A673 (cell line): ENCODE measurements around the gene POLD4. TPM values are rescaled to one million over a fixed set of nuclear protein-coding genes. Genes with fewer than 3 reads are reported as not detected.

ENCODE experiments used
- BruUV-seq: library from RNA; stranded (reverse); fragments of 400-500 nt; replicated peaks from 2 replicates; lab custom pipeline; 2021; lab: Mats Ljungman, UMichigan
- CTCF ChIA-PET: fragments of 300-600 bp; sonication (Branson Sonifier 250); formaldehyde crosslinking; loops from one replicate; lab custom pipeline; 2022; ENCODE audit warnings: antibody characterized with exemption; lab: Charles Lee
- POLR2A ChIA-PET: fragments of 300-600 bp; sonication (Branson Sonifier 250); formaldehyde crosslinking; loops from one replicate; lab custom pipeline; 2022; ENCODE audit warnings: antibody characterized with exemption; ENCODE audit not compliant: low non-redundant PET; lab: Charles Lee
- DNase-seq: peaks from one replicate; pipeline ENCODE4 v3.0.0-alpha.2; 2015; ENCODE audit warnings: low spot score
- H3K27ac ChIP-seq: fragments of 200-600 bp; sonication (generic); 2 replicates; pipeline ENCODE4 v1.5.1; 2016; ENCODE audit warnings: mixed run types, low read depth, mild to moderate bottlenecking, mixed read lengths, antibody characterized with exemption, low read length; ENCODE audit not compliant: poor library complexity, severe bottlenecking
- H3K27me3 ChIP-seq: fragments of 200-600 bp; sonication (generic); replicated peaks from 2 replicates; pipeline ENCODE4 v1.6.1; 2017; ENCODE audit warnings: mixed run types, low read depth, mild to moderate bottlenecking, mixed read lengths, antibody characterized with exemption, low read length; ENCODE audit not compliant: insufficient read depth, poor library complexity
- H3K36me3 ChIP-seq: fragments of 200-600 bp; sonication (generic); 2 replicates; pipeline ENCODE4 v1.6.1; 2016; ENCODE audit warnings: mixed run types, mild to moderate bottlenecking, mixed read lengths, antibody characterized with exemption, low read length; ENCODE audit not compliant: insufficient read depth, poor library complexity, severe bottlenecking
- H3K4me1 ChIP-seq: fragments of 200-600 bp; sonication (generic); 2 replicates; pipeline ENCODE4 v1.6.1; 2017; ENCODE audit warnings: mixed run types, mild to moderate bottlenecking, mixed read lengths, antibody characterized with exemption, low read length; ENCODE audit not compliant: insufficient read depth, poor library complexity, severe bottlenecking
- H3K4me3 ChIP-seq: fragments of 200-600 bp; sonication (generic); 2 replicates; pipeline ENCODE4 v1.5.1; 2016; ENCODE audit warnings: low read depth, mixed run types, mild to moderate bottlenecking, mixed read lengths, low read length; ENCODE audit not compliant: poor library complexity, severe bottlenecking
- H3K9me3 ChIP-seq: fragments of 200-600 bp; sonication (generic); 2 replicates; pipeline ENCODE4 v1.6.1; 2016; ENCODE audit warnings: mixed run types, low read depth, mild to moderate bottlenecking, mixed read lengths, antibody characterized with exemption, low read length; ENCODE audit not compliant: poor library complexity, severe bottlenecking
- EZH2 ChIP-seq: fragments of 200-600 bp; sonication (generic); IDR thresholded peaks from 2 replicates; pipeline ENCODE4 v1.6.1; 2017; ENCODE audit warnings: borderline replicate concordance, low read depth, mild to moderate bottlenecking, mixed read lengths, antibody characterized with exemption, low read length; ENCODE audit not compliant: poor library complexity, severe bottlenecking
- intact Hi-C: fragments of 100-400 bp; cut with micrococcal nuclease; formaldehyde crosslinking; loops from one replicate; pipeline ENCODE4 v1.10.0; 2022; ENCODE audit not compliant: unreplicated experiment
- total RNA-seq: library from RNA; stranded (reverse); gene quantifications from 2 replicates; pipeline ENCODE4 v1.2.3, GENCODE V29; 2021
- TF ChIP-seq, protein P1 (sequence below): fragments of 300-800, 200-600 bp; sonication (generic); conservative IDR thresholded peaks from 2 replicates; pipeline ENCODE4 v1.5.1; 2017; ENCODE audit warnings: low read depth, mild to moderate bottlenecking, antibody characterized with exemption, low read length, moderate library complexity, mixed read lengths

Gene POLD4
- total RNA-seq, 1 experiment from 2014 or later: 13.2 TPM

DNA sequence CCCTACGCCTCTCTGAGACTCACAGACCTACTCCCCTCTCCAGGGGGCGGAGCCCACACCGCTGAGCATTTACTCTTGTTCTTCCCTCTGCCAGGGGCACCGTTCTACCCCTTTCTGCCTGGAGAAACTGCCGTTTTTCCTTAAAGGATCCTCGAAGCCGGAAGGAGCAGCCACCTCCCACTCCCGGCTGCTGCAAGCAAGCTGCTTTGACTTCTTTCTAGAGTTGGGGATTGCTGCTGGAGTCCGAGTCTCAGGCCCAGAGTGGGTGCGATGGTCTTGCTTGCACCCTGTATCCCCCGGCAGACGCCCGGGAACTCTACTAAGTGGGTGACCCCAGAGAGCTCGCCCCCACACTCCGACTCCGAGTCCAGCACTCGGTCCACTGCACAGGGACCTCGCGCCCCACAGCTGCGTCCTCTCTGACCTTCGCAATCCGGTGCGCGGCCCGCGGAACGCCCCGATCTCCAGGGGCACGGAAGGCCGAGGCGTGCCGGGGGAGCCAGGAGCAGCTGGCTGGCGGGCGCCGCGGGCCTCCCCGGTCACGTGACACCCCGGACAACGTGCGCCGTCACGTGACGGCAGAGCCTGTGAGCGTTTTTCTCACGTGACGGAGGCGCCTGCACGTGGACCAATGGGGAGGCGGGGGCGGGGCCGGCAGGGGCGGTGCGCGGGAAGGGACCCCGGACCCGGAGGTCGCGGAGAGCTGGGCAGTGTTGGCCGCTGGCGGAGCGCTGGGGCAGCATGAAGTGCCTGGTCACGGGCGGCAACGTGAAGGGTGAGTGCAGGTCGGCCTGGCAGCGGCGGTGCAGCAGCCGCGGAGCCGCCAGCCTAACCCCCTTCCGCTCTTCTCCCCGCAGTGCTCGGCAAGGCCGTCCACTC is 38.2 kb upstream of the POLD4 start, which contains the start of gene RAD9A:
Gene RAD9A, plus strand, starts transcription at position 683 of the 879 bp plus-strand sequence. Its CDS starts 59 bp downstream, at position 742.
- POLR2A ChIA-PET: interaction anchor here (1.2 kb wide), 1 partner anchor 10 kb away, joined by 3 read pairs; the partner anchor contains the start of gene PPP1CA
- CTCF ChIA-PET: interaction anchor here (0.8 to 2.7 kb wide), 4 partner anchors 9 to 42 kb away, joined by 4 to 10 read pairs (median 6); partner anchors contain the start of gene PPP1CA
- Histone ChIP-seq H3K4me3 (peak within 1 kb of the TSS; percentile 77), H3K27ac (peak within 1 kb of the TSS; percentile 89), H3K4me1 (peaks cover 9% of the 10 kb centered on the region), H3K9me3 (no peaks in the 10 kb centered on the region), H3K27me3 (no peaks in the 10 kb centered on the region), H3K36me3 (peaks cover 23% of the 10 kb centered on the region)
- TF ChIP-seq, protein P1, sequence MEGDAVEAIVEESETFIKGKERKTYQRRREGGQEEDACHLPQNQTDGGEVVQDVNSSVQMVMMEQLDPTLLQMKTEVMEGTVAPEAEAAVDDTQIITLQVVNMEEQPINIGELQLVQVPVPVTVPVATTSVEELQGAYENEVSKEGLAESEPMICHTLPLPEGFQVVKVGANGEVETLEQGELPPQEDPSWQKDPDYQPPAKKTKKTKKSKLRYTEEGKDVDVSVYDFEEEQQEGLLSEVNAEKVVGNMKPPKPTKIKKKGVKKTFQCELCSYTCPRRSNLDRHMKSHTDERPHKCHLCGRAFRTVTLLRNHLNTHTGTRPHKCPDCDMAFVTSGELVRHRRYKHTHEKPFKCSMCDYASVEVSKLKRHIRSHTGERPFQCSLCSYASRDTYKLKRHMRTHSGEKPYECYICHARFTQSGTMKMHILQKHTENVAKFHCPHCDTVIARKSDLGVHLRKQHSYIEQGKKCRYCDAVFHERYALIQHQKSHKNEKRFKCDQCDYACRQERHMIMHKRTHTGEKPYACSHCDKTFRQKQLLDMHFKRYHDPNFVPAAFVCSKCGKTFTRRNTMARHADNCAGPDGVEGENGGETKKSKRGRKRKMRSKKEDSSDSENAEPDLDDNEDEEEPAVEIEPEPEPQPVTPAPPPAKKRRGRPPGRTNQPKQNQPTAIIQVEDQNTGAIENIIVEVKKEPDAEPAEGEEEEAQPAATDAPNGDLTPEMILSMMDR: no peak
- TF ChIP-seq EZH2: no peak
- BruUV-seq: TSS peak; percentile 84
- intact Hi-C loops: loop anchor here (5.0 kb wide), 1 partner anchor 116 kb away; the partner anchor contains the start of genes CDK2AP2 and PITPNM1
- peak; percentile 99 for DNase-seq

DNA sequence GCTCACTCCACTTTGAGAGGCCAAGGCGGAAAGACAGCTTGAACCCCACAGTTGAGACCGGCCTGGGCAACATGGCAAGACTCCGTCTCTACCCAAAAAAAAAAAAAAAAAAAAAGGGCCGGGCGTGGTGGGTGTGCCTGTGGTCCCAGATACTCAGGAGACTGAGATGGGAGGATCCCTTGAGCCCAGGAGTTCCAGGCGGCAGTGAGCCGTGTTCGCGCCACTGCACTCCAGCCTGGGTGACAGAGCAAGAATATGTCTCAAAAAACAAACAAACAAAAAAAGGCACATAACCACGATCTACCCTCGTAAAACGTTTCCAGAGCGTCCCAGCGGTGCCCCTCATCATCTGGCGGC is 37.6 kb upstream of the POLD4 start:
- H3K36me3 ChIP-seq: peaks cover 17% of the 10 kb centered on the region
- H3K4me1 ChIP-seq: peaks cover 9% of the 10 kb centered on the region
- BruUV-seq: no TSS peak
- intact Hi-C loops: loop anchor here (5.0 kb wide), 1 partner anchor 116 kb away; the partner anchor contains the start of genes CDK2AP2 and PITPNM1
- no peak for DNase-seq
- peak overlapping the region; percentile 77 for H3K4me3 ChIP-seq
- CTCF ChIA-PET: interaction anchor here (2.7 kb wide), 1 partner anchor 9 kb away, joined by 10 read pairs; no protein-coding TSS in a partner anchor
- POLR2A ChIA-PET: no interaction called here
- no peaks in the 10 kb centered on the region for H3K27me3 ChIP-seq
- TF ChIP-seq EZH2: no peak
- TF ChIP-seq, protein P1: no peak
- H3K9me3 ChIP-seq: no peaks in the 10 kb centered on the region
- peak overlapping the region; percentile 89 for H3K27ac ChIP-seq

DNA sequence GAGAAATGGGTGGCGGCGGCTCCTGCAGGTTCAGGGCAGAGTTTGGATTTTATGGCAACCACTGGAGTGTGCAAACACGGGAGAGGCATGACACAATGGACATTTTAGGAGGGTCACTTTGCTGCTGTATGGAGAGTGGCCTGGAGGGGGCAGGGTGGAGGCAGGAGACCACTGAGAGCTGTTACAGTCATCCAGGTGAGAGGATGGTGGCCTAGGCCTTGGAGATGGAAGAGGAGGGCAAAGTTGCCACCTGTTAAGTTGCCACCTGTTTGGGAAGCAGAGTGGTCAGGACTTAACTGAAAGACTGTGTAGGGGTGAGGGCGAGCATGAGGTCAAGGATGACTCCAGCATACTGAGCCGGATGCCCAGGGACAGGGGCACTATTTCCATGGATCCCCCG is 36.1 kb upstream of the POLD4 start:
- intact Hi-C loops: loop anchor here (10.0 kb wide), 2 partner anchors 305 to 335 kb away; partner anchors contain the start of gene RHOD
- no peak for TF ChIP-seq EZH2
- TF ChIP-seq, protein P1: peak; percentile 71
- no peak for DNase-seq
- no peak overlapping the region for H3K27ac ChIP-seq
- BruUV-seq: no TSS peak
- H3K36me3 ChIP-seq: peaks cover 8% of the 10 kb centered on the region
- H3K4me1 ChIP-seq: peaks cover 18% of the 10 kb centered on the region
- H3K9me3 ChIP-seq: no peaks in the 10 kb centered on the region
- H3K27me3 ChIP-seq: no peaks in the 10 kb centered on the region
- CTCF ChIA-PET: interaction anchor here (0.6 to 0.9 kb wide), 2 partner anchors 12 to 360 kb away, joined by 4 to 6 read pairs; partner anchors contain the start of gene PPP1CA
- H3K4me3 ChIP-seq: no peak overlapping the region
- POLR2A ChIA-PET: no interaction called here
